ENCODE measurements around the gene H2BK1.

The H2BK1 gene

DNA sequence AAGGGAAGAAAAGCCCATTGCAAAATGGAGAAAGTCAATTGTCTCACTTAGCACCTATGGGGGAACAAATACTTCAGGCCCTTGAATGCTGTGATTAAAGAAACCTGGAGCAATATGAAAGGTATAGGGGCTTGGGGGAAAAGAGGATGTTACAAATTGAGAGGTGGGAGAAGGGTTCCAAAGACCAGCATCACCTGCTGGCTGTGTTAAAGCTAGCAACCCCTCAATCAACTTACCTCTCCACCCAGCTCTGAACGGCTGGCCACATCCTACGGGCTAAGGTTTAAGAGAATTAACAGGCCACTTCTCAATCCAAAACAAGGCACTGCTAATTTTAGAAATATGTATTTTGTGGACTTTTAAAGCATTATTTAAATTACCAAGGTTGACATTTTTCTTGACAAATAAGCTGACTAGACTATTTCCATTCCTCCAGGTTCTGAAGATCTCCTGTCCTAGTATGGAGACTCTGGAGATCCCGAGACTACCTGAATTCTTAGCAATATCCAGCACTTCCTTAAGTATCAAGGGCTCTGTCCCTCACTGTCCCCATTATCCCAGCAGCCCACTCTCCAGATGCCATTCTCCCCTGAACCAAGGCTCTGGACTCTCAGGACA, 976 bp upstream of the H2BK1 start:
- TF ChIP-seq, protein P1, sequence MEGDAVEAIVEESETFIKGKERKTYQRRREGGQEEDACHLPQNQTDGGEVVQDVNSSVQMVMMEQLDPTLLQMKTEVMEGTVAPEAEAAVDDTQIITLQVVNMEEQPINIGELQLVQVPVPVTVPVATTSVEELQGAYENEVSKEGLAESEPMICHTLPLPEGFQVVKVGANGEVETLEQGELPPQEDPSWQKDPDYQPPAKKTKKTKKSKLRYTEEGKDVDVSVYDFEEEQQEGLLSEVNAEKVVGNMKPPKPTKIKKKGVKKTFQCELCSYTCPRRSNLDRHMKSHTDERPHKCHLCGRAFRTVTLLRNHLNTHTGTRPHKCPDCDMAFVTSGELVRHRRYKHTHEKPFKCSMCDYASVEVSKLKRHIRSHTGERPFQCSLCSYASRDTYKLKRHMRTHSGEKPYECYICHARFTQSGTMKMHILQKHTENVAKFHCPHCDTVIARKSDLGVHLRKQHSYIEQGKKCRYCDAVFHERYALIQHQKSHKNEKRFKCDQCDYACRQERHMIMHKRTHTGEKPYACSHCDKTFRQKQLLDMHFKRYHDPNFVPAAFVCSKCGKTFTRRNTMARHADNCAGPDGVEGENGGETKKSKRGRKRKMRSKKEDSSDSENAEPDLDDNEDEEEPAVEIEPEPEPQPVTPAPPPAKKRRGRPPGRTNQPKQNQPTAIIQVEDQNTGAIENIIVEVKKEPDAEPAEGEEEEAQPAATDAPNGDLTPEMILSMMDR (IDR thresholded peaks at IDR 0.05), result no peak
- H3K36me3 Mint-ChIP-seq (ENCODE audit: low read depth), result peaks cover 38% of the 10 kb centered on the region
- H3K27ac Mint-ChIP-seq, result no peak overlapping the region
- H3K9me3 Mint-ChIP-seq, result no peaks in the 10 kb centered on the region
- peaks cover 15% of the 10 kb centered on the region for H3K27me3 Mint-ChIP-seq (ENCODE audit: low read depth, poor library complexity)
- peaks cover 14% of the 10 kb centered on the region for H3K4me1 Mint-ChIP-seq
- no peak for DNase-seq
- no peak overlapping the region for H3K4me3 Mint-ChIP-seq

GRCh38 chr7:151209588-151209987, 700 bp downstream of the H2BK1 start:
- Mint-ChIP-seq H3K27me3 (ENCODE audit: low read depth, poor library complexity) (peaks cover 30% of the 10 kb centered on the region), H3K4me1 (peaks cover 14% of the 10 kb centered on the region), H3K4me3 (no peak overlapping the region), H3K27ac (no peak overlapping the region), H3K36me3 (ENCODE audit: low read depth) (peaks cover 22% of the 10 kb centered on the region), H3K9me3 (no peaks in the 10 kb centered on the region)
- DNase-seq, result no peak
- TF ChIP-seq, protein P1 (IDR thresholded peaks at IDR 0.05), result no peak

GRCh38 chr7:151208253-151208862, 1.9 kb downstream of the H2BK1 start:
- H3K4me1 Mint-ChIP-seq, result peaks cover 14% of the 10 kb centered on the region
- TF ChIP-seq, protein P1 (IDR thresholded peaks at IDR 0.05), result no peak
- H3K27ac Mint-ChIP-seq, result no peak overlapping the region
- H3K4me3 Mint-ChIP-seq, result no peak overlapping the region
- peaks cover 38% of the 10 kb centered on the region for H3K27me3 Mint-ChIP-seq (ENCODE audit: low read depth, poor library complexity)
- DNase-seq, result no peak
- peaks cover 15% of the 10 kb centered on the region for H3K36me3 Mint-ChIP-seq (ENCODE audit: low read depth)
- H3K9me3 Mint-ChIP-seq, result no peaks in the 10 kb centered on the region

GRCh38 chr7:151207804-151208203, 2.5 kb downstream of the H2BK1 start:
- Mint-ChIP-seq H3K9me3 (no peaks in the 10 kb centered on the region), H3K36me3 (ENCODE audit: low read depth) (peaks cover 10% of the 10 kb centered on the region), H3K4me3 (no peak overlapping the region), H3K27me3 (ENCODE audit: low read depth, poor library complexity) (peaks cover 41% of the 10 kb centered on the region), H3K27ac (no peak overlapping the region), H3K4me1 (peaks cover 14% of the 10 kb centered on the region)
- DNase-seq, result no peak
- TF ChIP-seq, protein P1 (IDR thresholded peaks at IDR 0.05), result no peak

- H3K27me3 Mint-ChIP-seq (ENCODE audit: low read depth, poor library complexity), result peaks cover 46% of the 10 kb centered on the region
- no peak overlapping the region for H3K27ac Mint-ChIP-seq
- DNase-seq, result no peak
- TF ChIP-seq, protein P1 (IDR thresholded peaks at IDR 0.05), result no peak
- H3K9me3 Mint-ChIP-seq, result no peaks in the 10 kb centered on the region
- no peak overlapping the region for H3K4me3 Mint-ChIP-seq
- H3K36me3 Mint-ChIP-seq (ENCODE audit: low read depth), result peaks cover 8% of the 10 kb centered on the region
- H3K4me1 Mint-ChIP-seq, result peaks cover 14% of the 10 kb centered on the region
Measured at GRCh38 chr7:151207315-151207714, 3.0 kb downstream of the H2BK1 start.

- H3K27ac Mint-ChIP-seq, result no peak overlapping the region
- TF ChIP-seq, protein P1 (IDR thresholded peaks at IDR 0.05), result no peak
- no peak for DNase-seq
- H3K4me3 Mint-ChIP-seq, result no peak overlapping the region
- peaks cover 4% of the 10 kb centered on the region for H3K36me3 Mint-ChIP-seq (ENCODE audit: low read depth)
- no peaks in the 10 kb centered on the region for H3K9me3 Mint-ChIP-seq
- H3K4me1 Mint-ChIP-seq, result peaks cover 14% of the 10 kb centered on the region
- peaks cover 50% of the 10 kb centered on the region for H3K27me3 Mint-ChIP-seq (ENCODE audit: low read depth, poor library complexity)
Measured at GRCh38 chr7:151206914-151207313, 3.4 kb downstream of the H2BK1 start.

All from nephron progenitor cell (in vitro differentiated cells).